AG04449 (cell line): Measurements from ENCODE around the gene VSNL1.

Source experiments
- CTCF ChIA-PET: fragments of 350-600 bp; formaldehyde crosslinking; extraction: SDS; loops from one replicate; lab custom pipeline; 2021; ENCODE audit warnings: antibody characterized with exemption; lab: Yijun Ruan, JAX
- POLR2A ChIA-PET: fragments of 400-600, 350-600 bp; formaldehyde crosslinking; extraction: SDS; loops from one replicate; lab custom pipeline; 2020; ENCODE audit warnings: antibody characterized with exemption, inconsistent platforms; lab: Yijun Ruan, JAX
- DNase-seq: peaks from one replicate; pipeline ENCODE4 v3.0.0-alpha.2; 2010; ENCODE audit warnings: low read depth, low spot score
- H3K4me3 ChIP-seq: 2 replicates; pipeline ENCODE4 v1.5.1; 2011; ENCODE audit warnings: low read depth, mild to moderate bottlenecking, control low read depth, low read length
- CTCF ChIP-seq: IDR thresholded peaks from one replicate; pipeline ENCODE4 v1.5.1; 2011; ENCODE audit warnings: mild to moderate bottlenecking, moderate library complexity, low read length, control low read depth, inconsistent platforms; ENCODE audit not compliant: insufficient read depth; ENCODE audit errors: missing control alignments

Gene VSNL1

GRCh38 chr2:17607379-17607778, 66.9 kb downstream of the VSNL1 start:
- ChIA-PET CTCF (interaction anchor here (0.9 to 1.1 kb wide), 2 partner anchors 38 to 64 kb away, joined by 3 to 4 read pairs; no protein-coding TSS in a partner anchor), POLR2A (no interaction called here)
- no peak overlapping the region for H3K4me3 ChIP-seq
- no peak for TF ChIP-seq CTCF
- no peak for DNase-seq

- DNase-seq: no peak
- no peak for TF ChIP-seq CTCF
- CTCF ChIA-PET: interaction anchor here (0.9 to 1.1 kb wide), 2 partner anchors 38 to 63 kb away, joined by 3 to 4 read pairs; no protein-coding TSS in a partner anchor
- POLR2A ChIA-PET: no interaction called here
- H3K4me3 ChIP-seq: no peak overlapping the region
Observed at GRCh38 chr2:17608251-17608650, 67.8 kb downstream of the VSNL1 start.

GRCh38 chr2:17610521-17610920, 70.0 kb downstream of the VSNL1 start:
- ChIA-PET POLR2A (no interaction called here), CTCF (no interaction called here)
- TF ChIP-seq CTCF: no peak
- no peak for DNase-seq
- no peak overlapping the region for H3K4me3 ChIP-seq

- CTCF ChIA-PET: no interaction called here
- TF ChIP-seq CTCF: no peak
- no peak for DNase-seq
- no peak overlapping the region for H3K4me3 ChIP-seq
- POLR2A ChIA-PET: no interaction called here
Observed at GRCh38 chr2:17611036-17611435, 70.5 kb downstream of the VSNL1 start.

GRCh38 chr2:17614174-17614930, 73.9 kb downstream of the VSNL1 start:
- H3K4me3 ChIP-seq: no peak overlapping the region
- ChIA-PET POLR2A (no interaction called here), CTCF (interaction anchor here (0.7 kb wide), 1 partner anchor 32 kb away, joined by 4 read pairs; no protein-coding TSS in a partner anchor)
- DNase-seq: no peak
- TF ChIP-seq CTCF: no peak

- ChIA-PET POLR2A (no interaction called here), CTCF (interaction anchor here (0.7 to 0.8 kb wide), 2 partner anchors 31 kb away, joined by 3 to 4 read pairs; no protein-coding TSS in a partner anchor)
- TF ChIP-seq CTCF: no peak
- no peak for DNase-seq
- no peak overlapping the region for H3K4me3 ChIP-seq
Observed at GRCh38 chr2:17615147-17615546, 74.7 kb downstream of the VSNL1 start.
